ENCODE data around the gene AK1.

DNA sequence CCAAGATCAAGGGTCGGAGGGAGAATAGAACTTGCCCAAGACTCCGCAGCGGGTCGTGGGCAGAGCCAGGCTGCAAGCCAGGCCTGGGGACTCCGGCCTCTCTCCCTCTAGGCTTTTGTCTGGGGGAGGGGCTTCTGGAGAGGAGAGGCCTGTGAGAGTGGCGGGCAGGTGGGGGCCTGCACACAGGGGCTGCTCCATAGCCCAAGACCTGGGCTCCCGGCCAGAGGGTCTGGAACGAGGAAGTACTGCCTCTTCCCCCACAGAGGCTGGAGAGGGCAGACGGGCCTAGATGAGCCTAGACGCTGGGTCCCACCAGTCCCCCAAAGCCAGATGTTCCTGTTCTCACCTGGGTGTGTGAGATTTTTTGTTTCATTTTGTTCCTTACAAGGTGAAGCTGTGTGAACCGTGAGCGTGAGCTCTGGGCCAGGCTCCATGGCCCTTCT, 27.1 kb upstream of the AK1 start:
- TF ChIP-seq, protein P1, sequence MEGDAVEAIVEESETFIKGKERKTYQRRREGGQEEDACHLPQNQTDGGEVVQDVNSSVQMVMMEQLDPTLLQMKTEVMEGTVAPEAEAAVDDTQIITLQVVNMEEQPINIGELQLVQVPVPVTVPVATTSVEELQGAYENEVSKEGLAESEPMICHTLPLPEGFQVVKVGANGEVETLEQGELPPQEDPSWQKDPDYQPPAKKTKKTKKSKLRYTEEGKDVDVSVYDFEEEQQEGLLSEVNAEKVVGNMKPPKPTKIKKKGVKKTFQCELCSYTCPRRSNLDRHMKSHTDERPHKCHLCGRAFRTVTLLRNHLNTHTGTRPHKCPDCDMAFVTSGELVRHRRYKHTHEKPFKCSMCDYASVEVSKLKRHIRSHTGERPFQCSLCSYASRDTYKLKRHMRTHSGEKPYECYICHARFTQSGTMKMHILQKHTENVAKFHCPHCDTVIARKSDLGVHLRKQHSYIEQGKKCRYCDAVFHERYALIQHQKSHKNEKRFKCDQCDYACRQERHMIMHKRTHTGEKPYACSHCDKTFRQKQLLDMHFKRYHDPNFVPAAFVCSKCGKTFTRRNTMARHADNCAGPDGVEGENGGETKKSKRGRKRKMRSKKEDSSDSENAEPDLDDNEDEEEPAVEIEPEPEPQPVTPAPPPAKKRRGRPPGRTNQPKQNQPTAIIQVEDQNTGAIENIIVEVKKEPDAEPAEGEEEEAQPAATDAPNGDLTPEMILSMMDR (conservative IDR thresholded peaks at IDR 0.05; ENCODE audit: low read length): no peak
- TF ChIP-seq EZH2phosphoT487 (IDR thresholded peaks at IDR 0.05; ENCODE audit: borderline replicate concordance): no peak

Measured in Loucy (cell line).